ENCODE data around the gene ETV6. TPM values are rescaled to one million over a fixed set of nuclear protein-coding genes. Genes with fewer than 3 reads are reported as not detected.

ETV6 gene
- total and polyA plus RNA-seq, 2 of the 8 experiments (the other 6 are each of a cell fraction or from before 2014, with no cell fraction given): 5.5 to 23.9 TPM

DNA sequence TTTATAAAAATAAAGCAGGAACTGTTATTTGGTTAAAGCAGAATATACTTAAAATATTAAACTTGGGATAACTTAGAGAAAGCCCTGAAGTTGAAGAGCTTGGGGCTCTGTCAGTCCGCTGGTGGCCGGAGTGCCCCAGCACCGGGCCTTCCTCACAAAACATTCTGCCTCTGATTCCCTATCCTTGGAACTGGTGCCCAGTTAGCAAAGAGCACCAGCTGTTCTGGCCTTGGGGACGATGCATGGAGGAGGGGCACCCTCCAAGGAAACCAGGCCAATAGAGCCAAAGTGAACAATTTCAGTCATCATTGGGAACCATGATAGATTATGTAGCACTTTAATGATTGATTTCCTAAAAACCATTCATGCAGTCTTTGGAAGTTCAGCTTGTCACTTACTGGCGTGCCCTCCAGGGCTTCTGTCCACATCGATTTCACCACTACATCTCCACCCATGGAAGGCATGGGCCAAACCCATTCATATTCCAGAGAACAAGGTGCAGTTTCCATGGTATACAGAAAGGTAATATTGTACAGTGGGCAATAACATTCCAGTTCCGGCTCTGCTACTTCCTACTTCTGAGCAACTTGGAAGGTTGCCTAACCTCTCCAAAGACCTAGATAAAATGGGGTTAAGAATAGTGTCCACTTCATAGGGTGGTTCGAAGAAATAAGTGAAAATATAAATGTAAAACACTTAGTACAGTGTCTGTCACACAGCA, 145.9 kb downstream of the ETV6 start:
- Histone ChIP-seq H4K20me1 (replicated peaks in 1 of 2; ENCODE audit: control insufficient read depth in 1 of 2, insufficient read depth in 2 of 2, low read length in 2 of 2) (no peaks in the 10 kb centered on the region), H3K4me1 (replicated peaks in 1 of 4; ENCODE audit: control insufficient read depth in 3 of 4, insufficient read depth in 4 of 4, low read length in 3 of 4) (peaks cover 0 to 9% (median 5%) of the 10 kb centered on the region in 4 experiments; a peak in 4 of 7 replicates), H4K8ac (ENCODE audit: extremely low read depth, insufficient read depth, low read length) (no peak overlapping the region), H3K23ac (ENCODE audit: insufficient read length) (no peak overlapping the region), H2BK15ac (ENCODE audit: low read length) (no peak overlapping the region), H3K79me1 (ENCODE audit: low read depth, low read length) (no peaks in the 10 kb centered on the region), H2BK5ac (ENCODE audit: low read depth, low read length) (no peak overlapping the region), H3K56ac (replicated peaks; ENCODE audit: insufficient read length, low read depth, low read length) (no peak overlapping the region), H3K4me2 (ENCODE audit: insufficient read depth in 1 of 2, low read depth in 2 of 2, low read length in 2 of 2) (0 out of 4 replicates have a peak overlapping the region, but pooled peaks of 1 of the 2 experiments have one; percentile 1), H3K27ac (ENCODE audit: low read depth, low read length) (no peak overlapping the region), H2BK120ac (replicated peaks; ENCODE audit: low read depth, low read length) (no peak overlapping the region), H3K18ac (ENCODE audit: extremely low read depth, low read length) (no peak overlapping the region), H3K27me3 (replicated peaks in 1 of 4; ENCODE audit: control insufficient read depth in 3 of 4, extremely low read depth in 1 of 4, insufficient read depth in 3 of 4, low read length in 3 of 4) (no peaks in the 10 kb centered on the region), H3K23me2 (ENCODE audit: low read depth, low read length) (no peaks in the 10 kb centered on the region), H4K5ac (ENCODE audit: insufficient read length, low read depth, low read length) (no peak overlapping the region), H2BK20ac (ENCODE audit: low read length) (no peak overlapping the region), H3K9ac (replicated peaks in 1 of 4; ENCODE audit: extremely low read depth in 1 of 4, low read depth in 3 of 4, low read length in 3 of 4) (no peak overlapping the region), H3K4me3 (ENCODE audit: extremely low read depth in 1 of 4, insufficient read depth in 2 of 4, low read depth in 3 of 4, low read length in 4 of 4) (no peak overlapping the region), H3K79me2 (ENCODE audit: control insufficient read depth in 1 of 2, insufficient read depth in 2 of 2, low read length in 2 of 2) (no peaks in the 10 kb centered on the region), H2AFZ (ENCODE audit: low read length) (no peak overlapping the region), H2BK12ac (ENCODE audit: low read depth, low read length) (peak overlapping the region; percentile 22; the same call in 1 of the 2 replicates), H3K9me3 (ENCODE audit: insufficient read depth in 2 of 2, low read depth in 1 of 2, low read length in 1 of 2) (no peaks in the 10 kb centered on the region), H3K36me3 (ENCODE audit: control insufficient read depth in 2 of 4, insufficient read depth in 4 of 4, low read length in 3 of 4) (no peaks in the 10 kb centered on the region), H2AK5ac (ENCODE audit: low read depth, low read length) (no peak overlapping the region; the same call in 1 of the 2 replicates), H4K91ac (replicated peaks; ENCODE audit: insufficient read length, low read length) (no peak overlapping the region), H3K14ac (ENCODE audit: insufficient read length) (no peak overlapping the region), H3K4ac (replicated peaks; ENCODE audit: insufficient read length, low read depth, low read length) (no peak overlapping the region)
- FAIRE-seq: no peak
- POLR2A ChIA-PET (ENCODE audit: partially characterized antibody): interaction anchor here (0.7 to 2.4 kb wide), 5 partner anchors 10 to 50 kb away, joined by 3 to 7 read pairs (median 3); no protein-coding TSS in a partner anchor
- CTCF ChIA-PET (ENCODE audit: partially characterized antibody): interaction anchor here (0.6 to 2.7 kb wide), 8 partner anchors 10 to 215 kb away, joined by 3 to 13 read pairs (median 4); no protein-coding TSS in a partner anchor
- DNase-seq (ENCODE audit: low read depth in 1 of 2, low spot score in 2 of 2): no peak
- WGBS, 2 experiments (ENCODE audit: extremely low coverage in 1 of 2, insufficient coverage in 1 of 2, insufficient read length in 1 of 2, insufficient replicate concordance in 2 of 2, low coverage in 1 of 2, low lambda C conversion rate in 2 of 2, missing lambda C conversion rate in 1 of 2): 96% methylated on average over 8 of the region's 8 CpGs; no CpG with 5 or more reads in 1 of the 2 experiments
- TF ChIP-seq POLR2A (IDR thresholded peaks at IDR 0.05; ENCODE audit: control extremely low read depth in 1 of 2, low read depth in 2 of 2, low read length in 2 of 2) (no peak), GABPA (IDR thresholded peaks at IDR 0.05; ENCODE audit: borderline replicate concordance, insufficient read depth, low read length) (no peak)
- TF ChIP-seq, protein P1, sequence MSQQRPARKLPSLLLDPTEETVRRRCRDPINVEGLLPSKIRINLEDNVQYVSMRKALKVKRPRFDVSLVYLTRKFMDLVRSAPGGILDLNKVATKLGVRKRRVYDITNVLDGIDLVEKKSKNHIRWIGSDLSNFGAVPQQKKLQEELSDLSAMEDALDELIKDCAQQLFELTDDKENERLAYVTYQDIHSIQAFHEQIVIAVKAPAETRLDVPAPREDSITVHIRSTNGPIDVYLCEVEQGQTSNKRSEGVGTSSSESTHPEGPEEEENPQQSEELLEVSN (IDR thresholded peaks at IDR 0.05): no peak

All from H1 (cell line).